H4 (cell line): ENCODE measurements around the gene KLHL17. TPM values are rescaled to one million over a fixed set of nuclear protein-coding genes. Genes with fewer than 3 reads are reported as not detected.
"Not testable (repeated sequence)": the region's sequence is repeated elsewhere in the genome, so short reads cannot be mapped to it uniquely, and the experiment has no call there.

Experiments
- DNase-seq: peaks from one replicate; pipeline ENCODE4 v3.0.0-alpha.2; 2015; ENCODE audit warnings: low spot score
- total RNA-seq: library from RNA; depleted of rRNA; stranded (reverse); fragments of >200 nt; shearing (Covaris generic); gene quantifications from 2 replicates; pipeline ENCODE4 v1.2.3, GENCODE V29; 2014

KLHL17 gene
- total RNA-seq, 1 experiment from 2014 or later = 1.9 TPM

- peak; percentile 87 for DNase-seq
Observed at GRCh38 chr1:999725-1000356, 39.5 kb downstream of the KLHL17 start, which contains the start of gene HES4. Gene HES4, minus strand, starts transcription at chr1:1000097. Its CDS starts 124 bp downstream, at chr1:999973.

- DNase-seq = peak; percentile 93
Observed at GRCh38 chr1:1000357-1001056, 40.1 kb downstream of the KLHL17 start.

GRCh38 chr1:1001057-1001783 is 40.8 kb downstream of the KLHL17 start:
- DNase-seq = no peak

- peak; percentile 3 for DNase-seq
Observed at GRCh38 chr1:1003618-1004419, 43.4 kb downstream of the KLHL17 start.

- DNase-seq = peak; percentile 7
Observed at GRCh38 chr1:1004420-1004779, 44.0 kb downstream of the KLHL17 start.

- DNase-seq = peak; percentile 47
Observed at GRCh38 chr1:1004780-1005697, 44.7 kb downstream of the KLHL17 start.

GRCh38 chr1:1005774-1006304 is 45.5 kb downstream of the KLHL17 start:
- DNase-seq = no peak

GRCh38 chr1:1006305-1007159 is 46.1 kb downstream of the KLHL17 start:
- DNase-seq = peak; percentile 6

- DNase-seq = not testable (repeated sequence)
Observed at GRCh38 chr1:1010131-1010530, 49.7 kb downstream of the KLHL17 start.

GRCh38 chr1:1011396-1011949 is 51.1 kb downstream of the KLHL17 start:
- DNase-seq = no peak

GRCh38 chr1:1012736-1013104 is 52.3 kb downstream of the KLHL17 start:
- DNase-seq = not testable (repeated sequence)

- DNase-seq = peak; percentile 95
Observed at GRCh38 chr1:1013105-1013921, 52.9 kb downstream of the KLHL17 start, which contains the start of gene ISG15. Gene ISG15, plus strand, starts transcription at chr1:1013497. Its CDS starts 77 bp downstream, at chr1:1013574.

GRCh38 chr1:1013922-1014648 is 53.7 kb downstream of the KLHL17 start:
- no peak for DNase-seq

GRCh38 chr1:1014799-1015681 is 54.7 kb downstream of the KLHL17 start:
- DNase-seq = no peak
